Nephron progenitor cell (in vitro differentiated cells): Measurements from ENCODE around the gene TNN.

Experiments
- DNase-seq: peaks from one replicate; pipeline ENCODE4 v3.0.0; 2021
- H3K27ac Mint-ChIP-seq: 2 replicates; pipeline ENCODE4 v1.8.0; 2021; ENCODE audit warnings: mild to moderate bottlenecking, moderate library complexity, mixed read lengths
- H3K27me3 Mint-ChIP-seq: 2 replicates; pipeline ENCODE4 v1.8.0; 2021; ENCODE audit warnings: mild to moderate bottlenecking, low read depth, mixed read lengths; ENCODE audit not compliant: poor library complexity
- H3K36me3 Mint-ChIP-seq: 2 replicates; pipeline ENCODE4 v1.8.0; 2021; ENCODE audit warnings: low read depth, mixed read lengths
- H3K4me1 Mint-ChIP-seq: 2 replicates; pipeline ENCODE4 v1.8.0; 2021; ENCODE audit warnings: mixed read lengths
- H3K4me3 Mint-ChIP-seq: 2 replicates; pipeline ENCODE4 v1.8.0; 2021; ENCODE audit warnings: mild to moderate bottlenecking, moderate library complexity, mixed read lengths
- H3K9me3 Mint-ChIP-seq: 2 replicates; pipeline ENCODE4 v1.8.0; 2021; ENCODE audit warnings: mild to moderate bottlenecking, moderate library complexity, mixed read lengths
- TF ChIP-seq, protein P1 (sequence below): fragments of 200-600 bp; sonication (generic); IDR thresholded peaks from 2 replicates; pipeline ENCODE4 v1.5.0; 2021; ENCODE audit warnings: antibody characterized with exemption

TNN gene

GRCh38 chr1:175179837-175180590, 112.4 kb downstream of the TNN start:
- peaks cover 7% of the 10 kb centered on the region for H3K4me1 Mint-ChIP-seq
- TF ChIP-seq, protein P1, sequence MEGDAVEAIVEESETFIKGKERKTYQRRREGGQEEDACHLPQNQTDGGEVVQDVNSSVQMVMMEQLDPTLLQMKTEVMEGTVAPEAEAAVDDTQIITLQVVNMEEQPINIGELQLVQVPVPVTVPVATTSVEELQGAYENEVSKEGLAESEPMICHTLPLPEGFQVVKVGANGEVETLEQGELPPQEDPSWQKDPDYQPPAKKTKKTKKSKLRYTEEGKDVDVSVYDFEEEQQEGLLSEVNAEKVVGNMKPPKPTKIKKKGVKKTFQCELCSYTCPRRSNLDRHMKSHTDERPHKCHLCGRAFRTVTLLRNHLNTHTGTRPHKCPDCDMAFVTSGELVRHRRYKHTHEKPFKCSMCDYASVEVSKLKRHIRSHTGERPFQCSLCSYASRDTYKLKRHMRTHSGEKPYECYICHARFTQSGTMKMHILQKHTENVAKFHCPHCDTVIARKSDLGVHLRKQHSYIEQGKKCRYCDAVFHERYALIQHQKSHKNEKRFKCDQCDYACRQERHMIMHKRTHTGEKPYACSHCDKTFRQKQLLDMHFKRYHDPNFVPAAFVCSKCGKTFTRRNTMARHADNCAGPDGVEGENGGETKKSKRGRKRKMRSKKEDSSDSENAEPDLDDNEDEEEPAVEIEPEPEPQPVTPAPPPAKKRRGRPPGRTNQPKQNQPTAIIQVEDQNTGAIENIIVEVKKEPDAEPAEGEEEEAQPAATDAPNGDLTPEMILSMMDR: no peak
- H3K36me3 Mint-ChIP-seq: no peaks in the 10 kb centered on the region
- H3K4me3 Mint-ChIP-seq: no peak overlapping the region
- no peak for DNase-seq
- H3K9me3 Mint-ChIP-seq: no peaks in the 10 kb centered on the region
- peaks cover 28% of the 10 kb centered on the region for H3K27me3 Mint-ChIP-seq
- no peak overlapping the region for H3K27ac Mint-ChIP-seq

GRCh38 chr1:175182201-175182746, 114.6 kb downstream of the TNN start:
- Mint-ChIP-seq H3K36me3 (no peaks in the 10 kb centered on the region), H3K4me3 (no peak overlapping the region), H3K27me3 (peaks cover 50% of the 10 kb centered on the region), H3K27ac (no peak overlapping the region), H3K9me3 (no peaks in the 10 kb centered on the region), H3K4me1 (peaks cover 7% of the 10 kb centered on the region)
- TF ChIP-seq, protein P1: no peak
- no peak for DNase-seq

GRCh38 chr1:175183586-175183985, 116.0 kb downstream of the TNN start:
- H3K4me3 Mint-ChIP-seq: no peak overlapping the region
- H3K27me3 Mint-ChIP-seq: peaks cover 63% of the 10 kb centered on the region
- no peak for DNase-seq
- no peak overlapping the region for H3K27ac Mint-ChIP-seq
- no peaks in the 10 kb centered on the region for H3K4me1 Mint-ChIP-seq
- H3K9me3 Mint-ChIP-seq: no peaks in the 10 kb centered on the region
- TF ChIP-seq, protein P1: no peak
- H3K36me3 Mint-ChIP-seq: no peaks in the 10 kb centered on the region

DNA sequence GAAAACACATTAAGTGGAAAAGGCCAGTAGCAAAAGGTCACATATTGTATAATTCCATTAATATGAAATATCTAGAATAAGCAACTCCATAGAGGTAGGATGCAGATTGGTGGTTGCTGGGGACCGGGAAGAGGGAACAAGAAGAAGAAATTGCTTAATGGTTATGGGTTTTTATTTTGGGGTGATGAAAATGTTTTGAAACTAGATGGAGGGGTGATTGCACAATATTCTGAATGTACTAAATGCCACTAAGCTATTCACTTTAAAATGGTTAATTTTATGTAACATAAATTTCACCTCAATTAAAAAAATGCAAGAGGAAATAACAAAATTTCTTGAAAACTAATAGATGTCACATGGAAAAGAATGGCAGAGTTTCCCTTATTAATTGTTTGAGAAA, 118.3 kb downstream of the TNN start:
- no peaks in the 10 kb centered on the region for H3K9me3 Mint-ChIP-seq
- no peak overlapping the region for H3K27ac Mint-ChIP-seq
- no peak for DNase-seq
- H3K36me3 Mint-ChIP-seq: no peaks in the 10 kb centered on the region
- no peaks in the 10 kb centered on the region for H3K4me1 Mint-ChIP-seq
- TF ChIP-seq, protein P1: no peak
- H3K4me3 Mint-ChIP-seq: no peak overlapping the region
- peaks cover 79% of the 10 kb centered on the region for H3K27me3 Mint-ChIP-seq

DNA sequence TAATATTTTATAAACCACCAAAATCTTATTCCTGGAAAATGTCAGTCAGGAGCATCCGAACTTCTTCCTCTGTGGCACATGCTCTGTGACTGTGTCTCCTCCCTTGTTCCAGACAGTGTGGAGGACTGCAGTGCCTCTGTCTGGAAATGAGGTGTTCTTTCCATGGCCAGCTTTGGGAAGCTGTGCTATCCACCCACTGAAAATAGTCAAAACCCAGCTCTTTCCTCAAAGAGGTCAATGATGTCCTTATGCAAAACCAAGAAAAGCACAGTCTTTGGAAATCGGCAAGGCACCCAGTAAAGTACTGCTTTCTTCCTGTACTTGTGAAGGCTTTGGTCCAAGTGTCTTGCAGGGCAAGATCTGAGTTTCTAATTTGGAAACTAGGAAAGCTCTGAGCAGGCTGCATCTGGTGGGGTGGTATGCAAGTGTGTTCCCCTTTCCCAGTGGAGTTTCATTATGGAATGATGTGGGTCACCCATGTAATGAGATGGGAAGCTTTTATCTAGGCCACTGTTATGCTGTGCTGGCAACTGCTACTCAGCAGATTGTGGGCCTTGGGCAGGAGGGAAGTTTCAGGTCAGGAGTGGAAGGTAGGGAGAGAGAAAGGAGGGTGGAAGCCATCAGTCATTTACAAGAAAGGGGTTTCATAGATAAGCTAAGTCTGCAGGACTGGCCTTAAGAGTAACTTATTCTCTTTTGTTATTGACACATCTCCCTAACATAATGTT, 119.0 kb downstream of the TNN start:
- TF ChIP-seq, protein P1: no peak
- no peaks in the 10 kb centered on the region for H3K4me1 Mint-ChIP-seq
- no peak overlapping the region for H3K27ac Mint-ChIP-seq
- H3K9me3 Mint-ChIP-seq: no peaks in the 10 kb centered on the region
- no peak overlapping the region for H3K4me3 Mint-ChIP-seq
- H3K27me3 Mint-ChIP-seq: peaks cover 86% of the 10 kb centered on the region
- no peak for DNase-seq
- no peaks in the 10 kb centered on the region for H3K36me3 Mint-ChIP-seq
